OCI-M2 (cell line): Measurements from ENCODE around the gene FBXO47.
"Not testable (repeated sequence)": the region's sequence is repeated elsewhere in the genome, so short reads cannot be mapped to it uniquely, and the experiment has no call there.

Experiments
- DNase-seq: peaks from one replicate; lab custom pipeline; 2025; ENCODE audit not compliant: unreplicated experiment; lab: John Stamatoyannopoulos, UW

Gene FBXO47

DNA sequence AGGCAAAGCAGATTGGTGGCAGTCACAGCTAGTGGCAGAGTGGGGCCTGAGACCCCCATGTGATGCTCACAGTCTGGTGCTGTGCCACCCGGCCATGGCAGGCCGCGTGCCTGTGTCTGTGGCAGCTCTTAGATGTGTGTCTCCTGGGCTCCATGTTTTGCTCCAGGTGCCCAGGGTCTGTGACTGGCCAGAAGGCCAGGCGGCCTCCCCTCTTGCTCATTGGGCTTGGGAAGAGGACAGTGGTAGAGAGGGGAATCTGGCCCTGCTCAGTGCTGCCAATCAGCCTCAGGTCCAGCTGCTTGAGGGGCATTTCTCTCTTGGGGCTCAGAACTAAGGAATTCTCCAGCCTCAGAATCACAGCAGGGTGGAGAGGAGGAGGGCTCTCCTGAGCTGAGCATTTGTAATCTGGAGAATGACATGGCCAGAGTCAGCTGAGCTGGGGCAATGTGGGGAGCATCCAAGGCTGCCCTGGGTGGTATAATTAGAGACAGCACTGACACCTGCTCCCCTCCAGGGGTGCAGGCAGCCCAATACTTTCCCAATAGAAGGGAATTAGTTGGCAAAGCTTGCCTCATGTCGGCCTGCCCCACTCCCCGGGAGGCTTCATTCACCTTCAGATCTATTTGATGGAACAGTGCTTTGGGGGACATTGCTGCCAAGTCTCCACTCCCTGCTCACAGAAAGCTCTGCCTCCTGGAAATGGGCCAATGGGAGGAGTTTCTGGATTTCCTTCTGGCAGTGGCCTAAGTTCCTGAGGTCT is 44.5 kb downstream of the FBXO47 start:
- DNase-seq: no peak

DNA sequence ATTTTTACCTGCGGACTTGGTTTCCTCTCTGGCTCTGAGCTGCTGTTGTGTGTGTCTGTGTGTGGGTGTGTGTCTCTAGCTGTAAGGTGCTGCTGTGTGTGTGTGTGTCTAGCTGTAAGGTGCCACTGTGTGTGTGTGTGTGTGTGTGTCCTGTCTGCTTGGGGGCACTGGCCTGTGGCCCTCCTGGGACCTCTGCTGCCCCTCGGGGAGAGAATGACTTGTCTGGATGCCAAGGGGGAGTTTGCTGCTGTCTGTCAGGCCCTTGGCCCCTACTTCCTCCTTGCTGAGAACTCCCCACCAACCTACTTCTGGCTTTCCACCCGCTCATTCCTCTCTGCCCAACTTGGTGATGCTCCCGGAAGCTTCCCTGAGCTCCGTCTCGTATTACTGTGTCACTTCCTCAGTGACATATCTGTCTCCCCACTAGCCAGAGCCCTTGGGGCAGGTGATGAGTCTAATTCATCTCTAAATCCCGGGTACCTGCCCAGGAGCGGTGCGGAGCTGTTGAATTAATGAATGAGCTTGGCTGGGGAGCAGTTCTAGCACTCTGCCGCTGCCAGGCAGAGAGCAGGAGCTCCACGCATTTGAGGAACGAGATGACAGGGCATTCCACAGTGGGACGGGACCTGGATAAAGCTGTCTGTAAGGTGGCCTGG is 45.3 kb downstream of the FBXO47 start:
- no peak for DNase-seq

DNA sequence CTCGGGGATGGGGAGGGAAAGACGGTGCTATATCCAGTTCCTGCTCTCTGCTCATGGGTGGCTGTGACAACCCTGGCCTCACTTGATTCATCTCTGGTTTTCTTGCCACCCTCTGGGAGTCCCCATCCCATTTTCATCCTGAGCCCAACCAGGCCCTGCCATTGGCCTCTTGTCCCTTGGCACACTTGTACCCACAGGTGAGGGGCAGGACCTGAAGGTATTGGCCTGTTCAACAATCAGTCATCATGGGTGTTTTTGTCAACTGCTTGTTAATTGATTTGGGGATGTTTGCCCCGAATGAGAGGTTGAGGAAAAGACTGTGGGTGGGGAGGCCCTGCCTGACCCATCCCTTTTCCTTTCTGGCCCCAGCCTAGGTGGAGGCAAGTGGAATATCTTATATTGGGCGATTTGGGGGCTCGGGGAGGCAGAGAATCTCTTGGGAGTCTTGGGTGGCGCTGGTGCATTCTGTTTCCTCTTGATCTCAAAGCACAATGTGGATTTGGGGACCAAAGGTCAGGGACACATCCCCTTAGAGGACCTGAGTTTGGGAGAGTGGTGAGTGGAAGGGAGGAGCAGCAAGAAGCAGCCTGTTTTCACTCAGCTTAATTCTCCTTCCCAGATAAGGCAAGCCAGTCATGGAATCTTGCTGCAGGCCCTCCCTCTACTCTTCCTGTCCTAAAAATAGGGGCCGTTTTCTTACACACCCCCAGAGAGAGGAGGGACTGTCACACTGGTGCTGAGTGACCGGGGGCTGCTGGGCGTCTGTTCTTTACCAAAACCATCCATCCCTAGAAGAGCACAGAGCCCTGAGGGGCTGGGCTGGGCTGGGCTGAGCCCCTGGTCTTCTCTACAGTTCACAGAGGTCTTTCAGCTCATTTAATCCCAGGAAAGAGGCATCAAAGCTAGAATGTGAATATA is 46.6 kb downstream of the FBXO47 start:
- no peak for DNase-seq

DNA sequence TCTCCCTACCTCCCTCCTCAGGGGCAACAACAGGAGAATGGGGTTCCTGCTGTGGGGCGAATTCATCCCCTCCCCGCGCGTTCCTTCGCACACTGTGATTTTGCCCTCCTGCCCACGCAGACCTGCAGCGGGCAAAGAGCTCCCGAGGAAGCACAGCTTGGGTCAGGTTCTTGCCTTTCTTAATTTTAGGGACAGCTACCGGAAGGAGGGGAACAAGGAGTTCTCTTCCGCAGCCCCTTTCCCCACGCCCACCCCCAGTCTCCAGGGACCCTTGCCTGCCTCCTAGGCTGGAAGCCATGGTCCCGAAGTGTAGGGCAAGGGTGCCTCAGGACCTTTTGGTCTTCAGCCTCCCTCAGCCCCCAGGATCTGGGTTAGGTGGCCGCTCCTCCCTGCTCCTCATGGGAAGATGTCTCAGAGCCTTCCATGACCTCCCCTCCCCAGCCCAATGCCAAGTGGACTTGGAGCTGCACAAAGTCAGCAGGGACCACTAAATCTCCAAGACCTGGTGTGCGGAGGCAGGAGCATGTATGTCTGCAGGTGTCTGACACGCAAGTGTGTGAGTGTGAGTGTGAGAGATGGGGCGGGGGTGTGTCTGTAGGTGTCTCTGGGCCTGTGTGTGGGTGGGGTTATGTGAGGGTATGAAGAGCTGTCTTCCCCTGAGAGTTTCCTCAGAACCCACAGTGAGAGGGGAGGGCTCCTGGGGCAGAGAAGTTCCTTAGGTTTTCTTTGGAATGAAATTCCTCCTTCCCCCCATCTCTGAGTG is 47.7 kb downstream of the FBXO47 start:
- DNase-seq: no peak

DNA sequence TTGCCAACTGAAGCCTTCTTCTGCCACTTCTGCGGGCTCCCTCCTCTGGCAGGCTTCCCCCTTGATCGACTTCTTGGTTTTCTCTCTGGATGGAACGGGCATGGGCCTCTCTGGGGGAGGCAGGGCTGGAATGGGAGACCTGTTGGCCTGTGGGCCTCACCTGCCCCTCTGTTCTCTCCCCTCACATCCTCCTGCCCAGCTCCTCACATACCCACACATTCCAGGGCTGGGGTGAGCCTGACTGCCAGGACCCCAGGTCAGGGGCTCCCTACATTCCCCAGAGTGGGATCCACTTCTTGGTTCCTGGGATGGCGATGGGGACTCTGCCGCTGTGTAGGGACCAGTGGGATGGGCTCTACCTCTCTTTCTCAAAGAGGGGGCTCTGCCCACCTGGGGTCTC is 48.3 kb downstream of the FBXO47 start:
- no peak for DNase-seq

DNA sequence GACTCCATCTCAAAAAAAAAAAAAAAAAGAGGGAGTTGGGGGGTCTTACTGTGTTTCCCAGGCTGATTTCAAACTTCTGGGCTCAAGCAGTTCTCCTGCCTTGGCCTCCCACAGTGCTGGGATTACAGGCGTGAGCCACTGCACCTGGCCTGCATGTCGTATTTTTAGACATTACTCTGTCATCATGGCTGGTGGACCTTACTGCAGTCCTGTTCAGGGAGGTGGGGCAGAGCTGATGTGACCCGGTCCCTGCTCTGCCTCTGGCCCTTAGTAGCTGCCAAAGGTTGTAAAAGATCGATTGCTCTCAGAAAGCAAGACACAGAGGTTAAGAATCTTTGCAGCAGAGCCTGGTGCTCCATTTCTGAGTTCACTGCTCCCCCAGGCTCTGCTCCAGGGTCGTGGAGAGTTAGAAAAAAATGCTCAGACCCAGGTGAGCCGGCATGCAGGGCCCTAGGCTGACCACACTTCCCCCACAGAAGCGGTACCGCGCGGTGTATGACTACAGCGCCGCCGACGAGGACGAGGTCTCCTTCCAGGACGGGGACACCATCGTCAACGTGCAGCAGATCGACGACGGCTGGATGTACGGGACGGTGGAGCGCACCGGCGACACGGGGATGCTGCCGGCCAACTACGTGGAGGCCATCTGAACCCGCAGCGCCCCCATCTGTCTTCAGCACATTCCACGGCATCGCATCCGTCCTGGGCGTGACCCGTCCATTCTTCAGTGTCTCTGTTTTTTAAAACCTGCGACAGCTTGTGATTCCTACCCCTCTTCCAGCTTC is 48.9 kb downstream of the FBXO47 start:
- no peak for DNase-seq

DNA sequence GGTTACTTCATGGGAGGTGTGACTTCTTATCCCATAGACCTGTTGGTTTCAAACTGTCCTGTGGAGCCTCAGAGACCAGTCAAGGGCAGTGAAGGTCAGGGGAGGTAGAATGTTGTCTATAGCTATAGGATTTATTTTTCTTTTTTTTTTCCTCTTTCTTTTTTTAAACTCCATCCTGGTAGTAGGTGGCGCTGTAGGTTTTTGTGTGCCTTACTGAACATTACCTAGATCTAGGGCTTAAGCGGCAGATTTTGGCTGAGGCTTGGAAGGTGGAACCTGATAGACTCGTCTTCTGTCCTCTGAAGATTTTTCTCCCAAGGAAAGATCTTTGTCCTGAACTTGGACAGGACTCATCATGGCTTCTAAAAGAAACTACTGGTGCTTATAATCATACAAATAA is 49.9 kb downstream of the FBXO47 start:
- DNase-seq: no peak

DNA sequence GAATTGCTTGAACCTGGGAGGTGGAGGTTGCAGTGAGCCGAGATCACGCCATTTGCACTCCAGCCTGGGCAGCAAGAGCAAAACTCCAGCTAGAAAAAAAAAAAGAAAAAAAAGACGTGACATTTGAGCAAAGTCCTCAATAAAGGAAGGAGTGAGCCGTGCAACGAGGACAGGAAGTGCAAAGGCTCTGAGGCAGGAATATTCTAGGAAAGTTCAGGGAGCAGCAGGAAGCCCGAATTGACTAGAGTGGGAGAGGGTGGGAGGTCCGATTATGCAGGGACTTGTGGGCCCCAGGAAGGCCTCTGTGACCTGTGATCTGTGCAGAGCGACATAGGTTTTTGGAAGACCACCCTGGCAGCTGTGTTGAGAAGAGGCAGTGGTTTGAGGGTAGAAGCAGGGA is 50.4 kb downstream of the FBXO47 start:
- DNase-seq: no peak

DNA sequence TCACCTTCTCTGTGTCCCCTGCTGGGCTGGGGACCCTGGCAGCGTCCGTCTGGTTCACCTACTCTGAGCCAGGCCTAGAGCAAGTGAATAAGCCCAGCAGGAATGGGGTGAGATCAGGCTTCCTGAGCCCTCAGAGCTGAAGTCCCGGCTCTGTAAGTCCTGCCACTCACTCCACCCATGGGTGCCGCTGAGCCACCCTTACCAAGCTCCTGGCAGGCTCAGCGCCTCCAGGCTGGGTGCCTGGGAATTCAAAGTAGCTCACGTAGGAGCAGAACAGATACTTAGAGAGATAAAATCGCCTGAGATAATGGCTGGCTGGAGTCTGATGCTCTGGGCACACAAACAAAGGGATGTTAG is 51.6 kb downstream of the FBXO47 start:
- no peak for DNase-seq

DNA sequence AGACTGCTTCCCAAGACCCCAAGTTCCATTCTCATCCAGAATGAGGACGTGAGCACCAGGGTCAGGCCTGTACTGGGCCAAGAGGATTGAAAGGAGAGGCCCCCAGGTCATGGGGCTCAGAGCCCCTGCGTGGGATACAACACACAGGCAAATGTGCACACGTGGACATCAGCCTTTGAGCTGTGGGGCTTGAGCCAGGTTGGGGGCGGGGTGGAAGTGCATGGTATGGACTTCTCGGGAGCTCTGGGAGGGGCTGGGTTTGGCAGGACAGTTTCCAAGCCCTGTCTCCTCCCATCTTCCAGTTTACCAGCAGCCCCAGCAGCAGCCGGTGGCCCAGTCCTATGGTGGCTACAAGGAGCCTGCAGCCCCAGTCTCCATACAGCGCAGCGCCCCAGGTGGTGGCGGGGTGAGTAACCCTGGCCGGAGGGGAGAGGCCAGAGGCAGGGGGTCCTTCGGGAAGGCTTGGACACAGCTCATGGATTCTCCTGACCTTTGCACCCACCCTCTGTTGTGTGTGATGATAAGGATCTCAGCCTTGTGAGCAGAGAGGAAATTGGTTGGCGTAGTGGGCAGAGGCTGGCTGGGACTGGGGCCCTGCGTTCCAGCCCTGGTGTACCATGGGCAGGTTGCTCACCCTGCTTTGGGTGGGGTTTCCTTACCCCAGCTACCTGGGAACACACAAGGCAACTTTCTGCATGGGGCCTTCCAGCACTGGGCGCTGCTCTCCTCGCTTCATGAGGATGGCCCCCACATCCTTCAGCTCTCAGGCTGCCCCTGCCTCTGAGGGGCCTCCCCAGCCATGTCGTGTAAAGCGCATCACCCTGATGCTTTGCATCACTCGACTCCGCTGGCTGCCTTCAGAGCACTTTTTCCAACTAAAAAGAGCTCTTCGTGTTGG is 52.2 kb downstream of the FBXO47 start:
- no peak for DNase-seq

DNA sequence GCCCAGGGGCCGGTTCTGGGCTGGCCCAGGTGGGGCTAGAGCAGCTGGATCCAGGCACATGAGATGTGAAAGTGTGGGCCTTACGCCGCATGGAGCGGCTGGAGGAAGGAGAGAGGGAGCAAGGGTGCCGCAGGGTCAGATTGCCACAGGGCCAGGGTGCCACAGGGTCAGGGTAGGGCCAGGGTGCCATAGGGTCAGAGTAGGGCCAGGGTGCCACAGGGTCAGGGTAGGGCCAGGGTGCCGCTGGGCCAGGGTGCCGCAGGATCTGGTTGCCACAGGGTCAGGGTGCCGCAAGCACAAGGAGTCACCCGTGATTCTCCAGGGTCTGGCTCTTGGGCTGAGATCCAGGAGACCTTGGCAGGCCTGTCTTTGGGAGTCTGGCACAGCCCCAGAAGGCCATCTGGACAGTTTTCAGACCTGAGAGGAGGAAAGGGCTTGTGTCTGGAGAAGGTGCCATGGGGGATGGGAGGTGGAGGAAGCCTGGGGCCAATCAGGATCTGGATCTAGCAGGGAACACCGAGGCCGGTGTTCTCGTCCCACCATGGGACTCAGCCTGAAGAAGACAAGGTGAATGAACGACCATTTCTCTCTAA is 54.9 kb downstream of the FBXO47 start:
- no peak for DNase-seq

DNA sequence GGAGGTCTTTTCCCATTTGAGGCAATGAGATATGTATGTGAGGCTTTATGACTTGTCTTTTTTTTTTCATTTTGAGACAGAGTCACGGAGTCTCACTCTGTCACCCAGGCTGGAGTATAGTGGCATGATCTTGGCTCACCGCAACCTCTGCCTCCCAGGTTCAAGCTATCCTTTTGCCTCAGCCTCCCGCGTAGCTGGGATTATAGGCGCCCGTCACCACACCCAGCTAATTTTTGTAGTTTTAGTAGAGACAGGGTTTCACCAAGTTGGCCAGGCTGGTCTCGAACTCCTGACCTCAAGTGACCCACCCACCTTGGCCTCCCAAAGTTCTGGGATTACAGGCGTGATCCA is 55.5 kb downstream of the FBXO47 start:
- DNase-seq: not testable (repeated sequence)

DNA sequence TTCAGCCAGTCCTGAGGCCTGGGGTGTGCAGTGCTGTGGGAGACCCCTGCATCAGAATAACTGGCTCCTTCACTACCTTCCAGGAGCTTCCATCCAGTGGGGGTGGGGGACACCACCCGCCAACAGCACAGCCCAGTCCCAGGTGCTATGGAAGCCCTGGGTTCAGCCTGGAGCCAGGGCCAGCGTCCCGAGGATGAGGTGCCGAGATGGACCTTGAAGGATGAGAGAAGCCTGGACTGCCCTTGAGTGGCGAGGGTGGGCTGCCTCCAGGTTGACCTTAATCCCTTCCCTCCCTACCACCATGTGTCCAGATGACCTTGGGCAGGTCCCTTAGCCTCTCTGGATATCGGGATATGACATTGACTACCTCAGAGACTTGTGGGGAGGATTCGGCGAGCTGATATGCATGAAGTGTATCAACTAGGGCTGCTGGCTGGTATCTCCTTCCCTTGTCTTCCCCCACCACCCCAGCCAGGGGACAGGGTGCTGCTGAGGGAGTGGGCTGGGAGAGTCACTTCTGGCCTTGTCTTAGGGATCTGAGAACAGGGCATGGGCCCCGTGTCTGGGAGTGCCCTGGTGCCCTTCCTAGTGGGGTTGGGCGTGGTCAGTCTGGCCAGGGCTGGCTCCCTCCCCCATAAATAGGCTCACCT is 56.0 kb downstream of the FBXO47 start:
- no peak for DNase-seq

DNA sequence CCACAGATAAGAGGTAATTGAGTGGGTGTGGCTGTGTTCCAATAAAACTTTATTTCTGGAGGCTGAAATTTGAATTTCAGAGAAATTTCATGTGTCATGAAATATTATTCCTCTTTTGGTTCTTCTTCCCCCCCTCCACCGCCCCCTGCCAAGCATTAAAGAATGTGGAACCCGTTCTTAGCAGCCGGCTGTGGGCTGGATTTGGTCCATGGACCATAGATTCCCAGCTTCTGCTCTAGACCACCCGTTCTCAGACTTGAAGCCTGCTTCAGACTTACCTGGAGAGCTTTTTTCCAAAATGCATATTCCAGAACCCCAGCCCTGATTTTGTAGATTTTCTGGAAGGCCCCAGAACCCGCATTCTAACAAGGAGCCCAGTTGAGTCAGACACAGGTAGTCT is 56.9 kb downstream of the FBXO47 start:
- DNase-seq: no peak

DNA sequence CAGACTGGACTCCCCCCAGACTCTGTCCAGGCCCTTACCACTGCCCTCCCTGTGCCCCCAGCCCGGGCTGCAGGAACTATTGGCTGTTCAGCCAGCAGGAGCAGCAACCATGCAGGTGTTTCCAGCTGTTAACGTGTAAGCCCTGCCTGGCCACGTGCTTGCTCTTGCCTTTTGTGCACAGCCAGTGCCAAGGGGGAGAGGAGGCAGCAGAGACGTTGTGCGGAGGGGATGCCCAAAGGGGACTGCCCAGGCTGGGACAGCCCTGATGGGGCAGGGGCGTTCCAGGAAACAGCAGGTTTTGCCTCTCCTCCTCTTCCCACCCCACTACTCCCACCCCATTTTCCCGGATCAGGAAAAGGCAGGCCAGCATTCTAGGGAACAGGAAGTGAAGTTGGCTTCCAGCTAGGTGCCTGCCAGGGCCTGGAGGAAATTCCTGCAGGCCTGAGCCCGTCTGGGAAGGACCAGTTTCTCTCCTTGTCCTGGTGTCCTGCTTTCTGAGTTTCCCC is 58.5 kb downstream of the FBXO47 start:
- no peak for DNase-seq

DNA sequence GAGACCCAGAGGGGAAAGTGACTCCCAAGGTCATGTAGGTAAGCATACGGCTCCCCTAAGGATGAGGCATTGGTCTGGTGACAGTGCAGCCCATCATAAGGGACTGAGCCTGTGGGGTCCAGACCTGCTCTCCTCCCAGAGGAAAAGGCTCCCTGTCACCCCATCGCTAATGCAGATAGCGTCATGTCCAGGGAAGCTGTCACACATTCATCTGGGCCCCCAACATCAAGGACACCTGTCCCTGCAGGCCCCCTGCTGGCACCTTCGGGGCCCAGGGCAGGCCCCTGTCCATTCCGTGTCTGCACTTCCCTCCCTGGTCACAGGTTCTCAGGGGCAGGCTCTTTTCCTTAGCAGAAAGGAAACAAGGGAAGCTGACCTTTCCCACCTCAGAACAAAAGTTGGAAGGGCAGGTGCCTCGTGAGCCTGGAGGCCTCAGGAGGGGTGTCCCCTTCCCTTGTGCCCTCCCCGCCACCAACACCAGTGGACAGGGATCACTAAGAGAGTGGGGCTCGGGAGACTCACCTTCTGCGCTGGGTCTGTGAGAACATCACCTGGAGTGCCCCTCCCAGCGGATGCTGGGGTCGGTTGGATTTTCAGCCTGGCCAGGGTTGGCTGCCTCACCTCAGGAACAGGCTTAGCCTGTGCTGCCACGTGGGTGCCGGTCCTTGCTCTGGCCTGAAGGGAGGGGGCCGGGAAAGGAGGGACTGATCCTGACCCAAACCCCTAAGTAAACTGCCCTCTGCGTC is 59.1 kb downstream of the FBXO47 start:
- no peak for DNase-seq

DNA sequence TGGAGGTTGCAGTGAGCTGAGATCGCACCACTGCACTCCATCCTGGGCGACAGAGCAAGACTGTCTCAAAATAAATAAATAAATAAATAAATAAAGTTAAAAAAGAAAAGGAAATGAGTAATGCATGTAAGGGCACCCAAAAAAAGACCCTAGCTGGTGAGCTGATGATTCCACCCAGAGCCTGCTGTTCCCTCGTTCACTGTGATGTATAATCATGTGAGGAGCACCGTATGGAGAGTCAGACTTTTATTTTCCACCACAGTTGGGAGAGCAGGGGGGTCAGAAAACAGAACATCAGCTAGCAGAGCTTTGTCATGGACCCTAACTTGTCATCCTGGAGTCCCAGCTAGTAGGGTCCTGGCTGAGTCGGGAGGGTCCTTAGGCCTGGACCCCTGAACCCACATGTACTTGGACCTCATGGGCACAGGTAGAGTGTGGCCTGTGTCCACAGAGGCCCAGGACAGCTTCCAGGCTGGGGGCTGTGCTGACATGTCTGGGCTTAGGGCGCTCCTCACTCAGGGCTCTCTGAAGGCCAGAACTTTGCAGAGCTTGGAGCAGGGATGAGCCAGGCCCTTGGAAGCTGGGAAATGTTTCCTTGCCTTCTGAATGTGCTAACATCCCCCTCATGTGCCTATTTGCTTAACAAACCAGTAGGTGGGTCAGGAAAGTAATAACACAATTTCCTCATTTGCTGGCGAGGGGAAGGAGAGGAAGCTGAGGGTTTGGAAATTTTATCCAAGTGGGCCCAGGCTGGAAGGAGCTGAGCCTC is 60.6 kb downstream of the FBXO47 start:
- no peak for DNase-seq
